K562 (cell line): ENCODE results near the gene WDR62. TPM values are rescaled to one million over a fixed set of nuclear protein-coding genes. Genes with fewer than 3 reads are reported as not detected.

ENCODE experiments used
- ARID1B ChIP-seq: fragments of 450-650 bp; IDR thresholded peaks from 2 replicates; pipeline ENCODE4 v1.6.1; 2016; ENCODE audit warnings: antibody characterized with exemption, mild to moderate bottlenecking, inconsistent platforms
- CBFA2T2 ChIP-seq: fragments of 450-650 bp; conservative IDR thresholded peaks from 2 replicates; pipeline ENCODE4 v1.6.1; 2017; ENCODE audit warnings: mild to moderate bottlenecking
- CBFA2T3 ChIP-seq: fragments of 450-650 bp; IDR thresholded peaks from 2 replicates; pipeline ENCODE4 v1.6.1; 2017
- ELF4 ChIP-seq: fragments of 450-650 bp; formaldehyde crosslinking; IDR thresholded peaks from 2 replicates; pipeline ENCODE4 v1.4.0; 2022; ENCODE audit warnings: missing genetic modification characterization
- GTF2A2 ChIP-seq: IDR thresholded peaks from 2 replicates; pipeline ENCODE4 v1.6.1; 2016; ENCODE audit warnings: mild to moderate bottlenecking, missing genetic modification characterization, missing compliant biosample characterization
- GTF2B ChIP-seq: IDR thresholded peaks from 2 replicates; pipeline ENCODE4 v1.6.1; 2011; ENCODE audit not compliant: insufficient read length; ENCODE audit errors: extremely low read depth
- HBP1 ChIP-seq: fragments of 450-650 bp; formaldehyde crosslinking; IDR thresholded peaks from 2 replicates; pipeline ENCODE4 v1.4.0; 2022; ENCODE audit warnings: missing genetic modification characterization
- HNRNPH1 ChIP-seq: fragments of 200-400 bp; formaldehyde crosslinking; optimal IDR thresholded peaks from 2 replicates; pipeline ENCODE3; 2017; ENCODE audit warnings: low read depth, mild to moderate bottlenecking, low read length, moderate library complexity
- ILF3 ChIP-seq: fragments of 450-650 bp; IDR thresholded peaks from 2 replicates; pipeline ENCODE4 v1.6.1; 2018; ENCODE audit warnings: antibody characterized with exemption, mild to moderate bottlenecking, moderate library complexity, borderline replicate concordance
- PKNOX1 ChIP-seq: fragments of 450-650 bp; IDR thresholded peaks from 2 replicates; pipeline ENCODE4 v1.6.1; 2016
- POLR2AphosphoS5 ChIP-seq: IDR thresholded peaks from 2 replicates; pipeline ENCODE4 v1.6.1; 2011; ENCODE audit warnings: mild to moderate bottlenecking, low read depth, low read length, moderate library complexity; ENCODE audit not compliant: control insufficient read depth, insufficient read depth
- PRMT5 ChIP-seq: sonication (generic); formaldehyde crosslinking; IDR thresholded peaks from 2 replicates; pipeline ENCODE4 v1.5.0; 2020; ENCODE audit warnings: missing genetic modification reagents
- RCOR1 ChIP-seq, 2 experiments: IDR thresholded peaks; 2 replicates each; pipeline ENCODE4 v1.6.1; 2012; ENCODE audit warnings: low read depth in 2 of 2, low read length in 2 of 2, borderline replicate concordance in 1 of 2, improper control_type of control experiment in 1 of 2
- SMAD4 ChIP-seq: fragments of 250-450 bp; sonication (Bioruptor Pico); conservative IDR thresholded peaks from 2 replicates; pipeline ENCODE4 v1.8.0; 2021; ENCODE audit warnings: inconsistent platforms, mild to moderate bottlenecking, moderate library complexity
- SMARCA4 ChIP-seq: fragments of 450-650 bp; IDR thresholded peaks from 2 replicates; pipeline ENCODE4 v1.6.1; 2016
- SOX6 ChIP-seq: fragments of 450-650 bp; IDR thresholded peaks from 2 replicates; pipeline ENCODE4 v1.6.1; 2014; ENCODE audit warnings: mild to moderate bottlenecking
- TCF3 ChIP-seq: sonication (generic); formaldehyde crosslinking; IDR thresholded peaks from 2 replicates; pipeline ENCODE4 v1.4.0; 2020; ENCODE audit warnings: mild to moderate bottlenecking, missing genetic modification reagents
- ZBTB7A ChIP-seq: IDR thresholded peaks from 2 replicates; pipeline ENCODE4 v1.6.1; 2011; ENCODE audit warnings: low read depth, mild to moderate bottlenecking, low read length, moderate library complexity, borderline replicate concordance; ENCODE audit not compliant: control insufficient read depth
- ZNF24 ChIP-seq: fragments of 450-650 bp; IDR thresholded peaks from 2 replicates; pipeline ENCODE4 v1.6.1; 2016
- ZNF274 ChIP-seq: IDR thresholded peaks from 2 replicates; pipeline ENCODE4 v1.6.1; 2011; ENCODE audit warnings: low read depth, mild to moderate bottlenecking, low read length, moderate library complexity, borderline replicate concordance
- ZNF444 ChIP-seq: fragments of 250-450 bp; sonication (Bioruptor Pico); IDR thresholded peaks from 2 replicates; pipeline ENCODE4 v1.4.0; 2020; ENCODE audit warnings: mild to moderate bottlenecking, moderate library complexity
- ZNF592 ChIP-seq: fragments of 450-650 bp; IDR thresholded peaks from 2 replicates; pipeline ENCODE4 v1.6.1; 2017; ENCODE audit warnings: antibody characterized with exemption, mild to moderate bottlenecking
- polyA plus RNA-seq, 8 experiments: library from polyadenylated mRNA; depleted of rRNA in 4 of 8; stranded (reverse) in 5 of 8; unstranded in 3 of 8; fragments of >200 nt; fragmentation: Nextera tagmentation in 2 of 8; fragmentation: Illumina TruSeq in 1 of 8; extraction: Ambion mirVana in 2 of 8; extraction: Trizol in 1 of 8; gene quantifications; 2 replicates each; pipeline versions ENCODE4 v1.2.1 to v1.2.3, GENCODE V29; 2011 to 2014; ENCODE audit warnings: inconsistent platforms in 1 of 8, missing spikeins in 1 of 8
- total RNA-seq, 7 experiments: library from RNA; depleted of rRNA in 6 of 7; stranded (reverse); fragments of >200 nt in 6 of 7; fragmentation: Illumina TruSeq in 2 of 7; extraction: Trizol in 2 of 7; gene quantifications; 2 replicates each; pipeline versions ENCODE4 v1.2.1 to v1.2.3, GENCODE V29; 2011 to 2021; ENCODE audit warnings: low replicate concordance in 1 of 7

Gene WDR62
- total and polyA plus RNA-seq, 9 of the 15 experiments (the other 6 are each of a cell fraction or from before 2014, with no cell fraction given) = 0.35 to 32.8 (median 14.4) TPM

GRCh38 chr19:36103842-36104552 is 49.3 kb downstream of the WDR62 start (continued):
- TF ChIP-seq GTF2B (no peak), SOX6 (peak; percentile 35; the same call in 1 of the 2 replicates), POLR2AphosphoS5 (0 out of 2 replicates have a peak, but pooled peaks have one; percentile 32), SMARCA4 (peak; percentile 80), HBP1 (CRISPR knock-in tag) (0 out of 2 replicates have a peak, but pooled peaks have one; percentile 19), GTF2A2 (no peak), ELF4 (CRISPR knock-in tag) (peak; percentile 49; the same call in 1 of the 2 replicates), PRMT5 (CRISPR knock-in tag) (no peak), SMAD4 (CRISPR knock-in tag) (0 out of 2 replicates have a peak, but pooled peaks have one; percentile 41), PKNOX1 (peak; percentile 54), TCF3 (CRISPR knock-in tag) (peak; percentile 82), ZBTB7A (peak; percentile 69; the same call in 1 of the 2 replicates), RCOR1 (IDR thresholded peaks at IDR 0.05; ENCODE audit: borderline replicate concordance in 1 of 2, low read depth in 2 of 2, low read length in 2 of 2) (peak in 1 of 2 experiments; percentile 76; a peak in 2 of 4 replicates), CBFA2T3 (peak; percentile 82), ZNF24 (no peak), ZNF444 (no peak), ZNF592 (peak; percentile 72), HNRNPH1 (no peak), ZNF274 (no peak), CBFA2T2 (peak; percentile 54), ARID1B (peak; percentile 83), ILF3 (no peak)
